ENCODE data around the gene PARP11.
A peak's percentile ranks its signal among the peaks of the same experiment; 100 is the strongest.

PARP11 gene

DNA sequence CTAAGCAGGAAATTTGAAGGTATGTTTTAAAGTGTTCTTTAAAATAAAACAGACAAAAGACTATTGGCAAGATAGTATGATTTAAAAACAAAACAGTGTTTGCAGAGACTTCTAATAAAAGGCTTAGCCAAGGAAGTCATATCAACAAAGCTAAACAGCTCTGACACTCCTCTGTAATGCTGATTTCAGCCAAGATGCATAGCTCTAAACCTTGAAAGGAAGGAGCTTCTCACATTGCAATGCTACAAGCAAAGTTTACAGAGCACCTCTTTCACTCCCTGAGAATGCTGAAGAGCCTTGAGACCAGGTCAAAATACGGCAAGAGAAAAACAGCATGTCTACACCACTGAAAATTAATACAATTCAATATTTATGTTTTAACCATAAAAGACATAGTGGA lies 51.8 kb downstream of the PARP11 start:
- DNase-seq (ENCODE audit: low read depth, low spot score): no peak

DNA sequence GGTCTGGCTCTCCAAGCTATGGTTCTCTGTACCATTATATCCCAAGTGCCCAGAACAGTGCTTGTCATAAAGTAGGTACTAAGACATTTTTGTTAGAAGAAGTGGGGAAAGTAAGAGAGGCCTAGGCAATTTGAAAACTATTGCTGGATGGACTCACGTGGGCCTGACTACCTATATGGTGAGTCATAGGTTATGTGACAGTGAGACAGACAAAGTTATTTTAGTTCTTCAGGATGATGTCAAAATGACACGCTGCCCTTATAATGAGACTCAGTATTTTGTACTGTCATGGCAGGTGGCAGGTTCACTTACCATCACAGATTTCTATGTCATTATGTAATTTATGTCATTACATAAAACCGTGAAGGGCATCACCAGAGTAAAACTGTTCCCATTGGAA lies 53.1 kb downstream of the PARP11 start:
- DNase-seq (ENCODE audit: low read depth, low spot score): no peak

DNA sequence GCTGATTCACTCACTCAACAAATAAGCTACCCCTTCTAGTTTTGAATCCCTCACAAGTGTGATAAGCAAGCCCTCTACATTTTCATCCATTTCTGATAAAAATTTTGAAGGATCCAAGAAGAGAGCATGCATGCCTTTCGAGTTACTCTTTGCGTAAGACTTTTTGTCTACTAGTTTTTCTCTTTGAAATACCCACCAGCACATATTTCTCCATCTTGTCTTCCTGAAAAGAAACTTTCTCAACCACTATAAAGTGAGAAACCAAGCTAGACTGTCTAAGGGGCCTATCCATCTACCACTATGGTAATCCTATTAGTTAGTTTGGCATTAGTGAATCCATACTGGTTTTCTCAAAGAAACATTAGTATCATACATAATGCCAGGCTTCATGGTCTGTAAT lies 56.9 kb downstream of the PARP11 start:
- no peak for DNase-seq (ENCODE audit: low read depth, low spot score)

DNA sequence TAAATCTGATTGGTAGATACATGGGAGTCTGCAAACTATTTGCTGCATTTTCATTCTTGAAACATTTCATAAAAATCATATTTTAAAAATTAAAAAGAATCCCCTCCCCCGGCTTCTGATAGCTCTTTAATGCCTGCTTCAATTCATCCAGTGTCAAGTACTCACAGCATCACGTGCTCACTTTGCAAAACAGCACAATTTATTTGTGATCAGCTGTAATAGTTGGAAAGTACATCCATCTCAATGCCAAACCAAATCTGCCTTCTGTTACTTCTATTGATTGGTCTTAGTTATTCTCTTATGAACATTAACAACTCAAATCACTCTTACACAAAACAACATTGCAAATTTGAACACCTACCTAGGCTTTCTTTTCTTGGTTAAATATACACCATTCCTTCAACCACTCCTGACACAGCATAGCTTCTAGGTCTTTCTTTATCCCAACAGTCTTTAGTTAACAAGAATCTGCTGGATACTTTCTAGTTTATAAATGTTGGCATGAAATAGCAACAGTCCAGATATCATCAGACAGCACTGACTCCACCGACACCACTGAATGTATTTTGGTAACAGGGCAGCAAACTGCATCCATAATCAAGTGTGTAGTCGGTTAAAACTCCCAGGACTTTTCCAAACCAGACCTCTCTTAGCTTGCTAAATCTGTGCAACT lies 58.0 kb downstream of the PARP11 start:
- no peak for DNase-seq (ENCODE audit: low read depth, low spot score)

DNA sequence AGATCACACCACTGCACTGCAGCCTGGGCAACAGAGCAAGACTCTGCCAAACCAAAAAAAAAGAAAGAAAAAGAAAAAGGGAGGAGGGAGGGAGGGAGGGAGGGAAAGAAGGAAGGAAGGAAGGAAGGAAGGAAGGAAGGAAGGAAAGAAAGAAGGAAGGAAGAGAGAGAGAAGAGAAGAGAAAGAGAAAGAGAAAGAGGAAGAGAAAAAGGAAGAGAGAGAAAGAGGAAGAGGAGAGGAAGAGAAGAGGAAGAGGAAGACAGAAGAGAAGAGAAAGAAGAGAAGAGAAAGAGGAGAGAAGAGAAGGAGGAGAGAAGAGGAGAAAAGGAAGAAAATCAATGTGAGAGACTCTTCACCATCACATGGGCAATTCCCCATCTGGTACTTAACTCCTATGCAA lies 62.7 kb downstream of the PARP11 start:
- DNase-seq (ENCODE audit: low read depth, low spot score): no peak

DNA sequence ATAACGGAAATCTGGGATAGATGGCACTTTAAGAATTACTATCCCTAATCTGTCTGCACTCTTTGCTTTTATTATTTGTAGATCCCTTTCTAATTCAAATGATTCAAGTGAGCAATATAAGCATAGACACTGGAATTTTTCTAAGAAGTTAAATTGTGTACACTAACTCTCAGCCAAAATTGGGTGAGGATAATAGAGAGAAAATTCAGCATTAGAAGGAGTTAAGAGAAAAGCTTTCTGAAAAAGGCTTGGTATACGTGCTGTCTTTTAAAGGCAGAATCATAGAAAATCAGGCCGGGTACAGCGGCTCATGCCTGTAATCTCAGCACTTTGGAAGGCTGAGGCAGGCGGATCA lies 63.2 kb downstream of the PARP11 start:
- no peak for DNase-seq (ENCODE audit: low read depth, low spot score)

DNA sequence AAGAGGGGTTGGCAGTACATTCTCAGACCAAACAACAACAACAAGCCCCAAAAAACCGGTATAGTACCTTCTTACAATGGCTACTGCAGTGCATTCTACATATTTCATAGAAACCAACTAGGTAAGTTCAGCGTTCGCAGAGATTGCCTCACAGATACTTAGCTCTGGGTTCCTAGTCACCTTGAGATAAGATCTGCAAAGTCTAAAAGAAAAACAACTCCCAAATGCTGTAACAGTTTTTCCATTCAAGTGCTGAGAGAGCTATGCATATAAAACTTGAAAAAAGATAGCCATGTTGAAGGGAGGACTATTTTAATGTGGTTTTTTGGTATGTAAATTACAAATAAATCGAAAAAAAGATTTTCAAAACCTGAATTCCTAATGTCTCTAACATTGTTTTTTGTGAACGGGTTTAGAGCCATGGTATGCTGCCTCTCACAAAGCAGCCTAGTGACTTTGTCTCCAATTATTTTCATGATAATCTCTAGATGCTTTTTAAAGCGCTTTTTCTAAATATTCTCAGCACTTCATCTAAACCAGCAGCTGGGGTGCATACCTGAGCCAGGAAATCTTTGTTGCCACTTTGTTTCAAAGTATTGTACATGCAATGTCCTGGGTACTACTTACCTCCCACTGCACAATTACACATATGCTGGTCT lies 63.7 kb downstream of the PARP11 start:
- DNase-seq (ENCODE audit: low read depth, low spot score): no peak

DNA sequence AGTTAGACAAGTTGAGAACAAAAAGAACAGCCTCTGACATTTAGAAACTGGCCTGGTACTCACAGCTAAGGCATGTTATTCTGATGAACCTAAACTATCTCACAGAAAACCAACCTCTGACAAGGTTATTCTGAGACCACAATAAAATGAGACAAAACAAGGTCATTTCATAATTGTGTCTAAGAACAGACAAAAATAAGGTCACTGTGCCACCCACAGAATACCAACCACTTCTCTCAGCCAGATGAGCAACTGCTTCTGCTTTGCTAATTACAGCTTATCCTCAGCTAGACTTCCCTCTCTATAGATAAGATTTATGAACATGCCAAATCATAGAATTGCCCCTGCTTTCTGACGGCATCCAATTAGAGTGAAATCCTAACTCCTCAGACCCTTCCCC lies 68.1 kb downstream of the PARP11 start:
- DNase-seq (ENCODE audit: low read depth, low spot score): no peak

DNA sequence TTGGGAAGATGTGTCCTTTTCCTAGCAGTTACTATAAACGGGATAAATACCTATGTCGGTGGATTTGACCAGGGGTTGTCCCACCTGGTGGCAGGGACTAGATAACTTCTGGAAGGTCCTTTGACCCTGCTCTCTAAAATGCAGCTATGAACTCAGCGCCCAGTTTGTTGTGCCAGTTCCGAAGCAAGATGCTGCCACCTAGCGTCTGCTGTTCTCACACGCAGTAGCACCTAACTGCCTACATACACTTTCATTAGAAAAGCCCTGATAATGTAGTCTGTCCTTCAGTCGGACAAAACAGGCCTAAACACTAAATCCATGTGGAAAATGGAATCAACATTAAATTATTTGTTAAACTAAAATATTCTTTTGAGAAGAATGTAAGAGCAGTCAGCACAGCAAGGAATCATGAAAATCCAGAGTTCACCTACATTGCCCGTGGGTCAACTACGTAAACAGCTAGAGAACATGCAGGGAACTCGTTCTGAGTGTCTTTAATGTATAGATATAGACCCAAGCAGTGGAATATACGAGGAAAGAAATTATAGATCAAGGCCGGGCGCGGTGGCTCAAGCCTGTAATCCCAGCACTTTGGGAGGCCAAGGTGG lies 69.2 kb downstream of the PARP11 start:
- DNase-seq (ENCODE audit: low read depth, low spot score): peak; percentile 52

DNA sequence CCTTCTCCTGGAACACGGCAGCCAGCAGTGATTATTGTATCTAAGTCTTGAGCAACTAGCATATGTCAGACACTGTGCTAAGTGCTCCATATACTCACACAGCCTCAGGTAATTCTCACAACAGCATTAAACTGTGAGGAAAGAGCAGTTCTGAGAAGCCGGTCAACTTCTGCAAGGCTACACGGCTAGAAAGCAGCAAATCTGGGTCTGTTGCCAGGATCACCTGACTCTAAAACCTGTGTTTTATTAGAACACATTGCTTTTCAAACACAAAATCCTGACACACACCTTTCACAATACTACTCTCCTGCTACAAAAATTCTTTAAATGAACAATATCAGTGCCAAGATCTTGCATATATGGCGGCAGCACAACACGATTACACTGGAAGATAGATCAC lies 70.5 kb downstream of the PARP11 start:
- no peak for DNase-seq (ENCODE audit: low read depth, low spot score)

DNA sequence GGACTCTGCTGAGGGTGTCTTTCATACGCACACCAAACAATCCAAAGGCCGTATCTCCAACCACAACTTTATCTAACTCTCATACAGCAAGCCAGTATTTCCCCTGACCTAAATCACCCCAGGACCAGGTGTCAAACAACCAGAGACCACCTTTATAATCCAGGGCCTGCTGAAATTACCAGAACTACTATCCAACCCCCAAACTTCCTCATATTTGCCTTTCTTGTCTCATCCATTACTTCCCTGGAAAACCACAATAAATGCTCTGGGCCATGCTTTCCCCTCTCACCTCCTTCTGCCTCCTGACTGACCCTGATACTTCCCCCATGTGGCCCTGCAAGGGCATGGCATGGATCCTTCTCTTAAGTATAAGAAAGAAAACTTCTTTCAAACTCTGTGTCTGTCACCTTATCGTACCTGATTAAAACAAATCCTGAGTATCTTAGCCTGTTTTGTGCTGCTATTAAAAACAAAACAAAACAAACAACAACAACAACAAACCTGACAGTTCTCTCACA lies 75.6 kb downstream of the PARP11 start:
- no peak for DNase-seq (ENCODE audit: low read depth, low spot score)

DNA sequence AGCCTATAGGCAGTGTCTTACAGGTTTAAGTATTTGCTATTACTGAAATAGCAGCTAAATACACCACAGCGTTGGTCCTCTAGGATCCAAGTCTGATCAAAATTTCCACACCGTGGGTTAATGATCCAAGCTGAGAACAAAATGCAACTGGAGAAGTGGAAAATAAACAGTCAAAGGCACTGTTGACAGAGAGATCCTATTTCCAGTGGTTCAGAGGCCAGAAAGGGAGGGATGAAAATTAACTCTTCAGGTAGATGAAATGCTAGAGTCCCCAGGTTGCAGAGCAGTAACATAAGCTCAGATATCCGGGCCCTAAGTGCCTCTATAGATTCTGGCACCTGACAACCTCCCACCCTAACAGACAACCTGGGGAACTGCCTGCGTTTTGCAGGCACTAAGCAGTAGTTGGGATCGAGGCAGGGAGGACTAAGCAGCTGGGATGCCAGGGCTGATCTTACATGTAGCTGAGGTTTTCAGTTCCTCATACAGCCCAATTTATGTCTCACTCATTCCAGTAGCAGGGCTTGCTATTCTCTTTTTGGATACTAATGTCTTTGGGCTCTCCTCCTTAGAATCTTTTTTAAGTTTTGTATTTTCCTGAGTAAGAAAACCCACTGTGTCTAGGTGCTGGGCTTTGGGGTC lies 77.6 kb downstream of the PARP11 start:
- no peak for DNase-seq (ENCODE audit: low read depth, low spot score)

DNA sequence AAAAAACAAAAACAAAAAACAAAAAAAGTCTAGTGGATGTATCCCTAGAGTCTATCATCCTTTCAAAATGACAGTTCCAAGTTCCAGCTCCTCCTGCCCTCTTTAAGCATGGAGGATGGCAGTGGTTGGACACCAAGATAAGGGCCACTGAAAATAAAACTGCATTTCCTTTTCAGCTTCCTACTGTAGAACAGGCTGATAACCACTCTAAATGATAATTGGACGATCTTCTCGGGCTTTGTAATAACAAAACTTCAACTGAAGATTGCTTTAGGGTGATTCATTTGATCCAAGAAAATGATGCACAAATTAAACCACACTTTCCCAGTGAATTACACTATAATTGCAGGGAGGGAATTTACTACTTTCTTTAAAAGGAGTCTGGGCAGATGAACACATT lies 78.1 kb downstream of the PARP11 start:
- no peak for DNase-seq (ENCODE audit: low read depth, low spot score)

DNA sequence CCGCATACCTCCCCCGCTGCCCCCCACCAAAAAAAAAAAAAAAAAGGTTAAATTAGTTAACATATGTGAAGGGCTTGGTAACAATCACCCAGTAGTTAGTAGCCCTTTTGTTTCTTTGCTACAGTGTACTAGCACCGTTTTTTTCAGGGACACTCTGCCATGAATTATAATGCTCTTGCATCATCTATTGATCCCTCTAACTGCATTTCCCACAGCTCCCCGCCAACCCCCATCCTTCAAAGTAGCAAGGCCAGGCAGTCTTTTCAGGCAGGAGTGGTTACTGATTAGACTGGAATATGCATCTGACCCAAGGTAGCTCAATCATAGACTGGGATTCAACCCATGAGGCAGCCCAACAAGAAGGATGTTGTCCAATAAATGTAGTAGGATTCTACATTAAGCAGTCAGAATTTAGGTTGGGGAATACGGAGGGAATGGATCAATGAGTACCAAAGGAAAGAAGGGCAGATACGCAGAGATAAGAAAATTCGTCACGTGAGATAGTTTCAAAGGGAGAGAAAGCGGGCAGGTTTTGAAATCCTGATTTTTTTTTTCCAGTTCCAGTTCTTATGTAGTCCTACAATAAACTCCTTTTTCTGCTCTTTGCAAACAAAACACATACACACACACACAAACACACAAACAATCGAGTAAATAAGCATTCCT lies 80.4 kb downstream of the PARP11 start:
- DNase-seq (ENCODE audit: low read depth, low spot score): no peak

DNA sequence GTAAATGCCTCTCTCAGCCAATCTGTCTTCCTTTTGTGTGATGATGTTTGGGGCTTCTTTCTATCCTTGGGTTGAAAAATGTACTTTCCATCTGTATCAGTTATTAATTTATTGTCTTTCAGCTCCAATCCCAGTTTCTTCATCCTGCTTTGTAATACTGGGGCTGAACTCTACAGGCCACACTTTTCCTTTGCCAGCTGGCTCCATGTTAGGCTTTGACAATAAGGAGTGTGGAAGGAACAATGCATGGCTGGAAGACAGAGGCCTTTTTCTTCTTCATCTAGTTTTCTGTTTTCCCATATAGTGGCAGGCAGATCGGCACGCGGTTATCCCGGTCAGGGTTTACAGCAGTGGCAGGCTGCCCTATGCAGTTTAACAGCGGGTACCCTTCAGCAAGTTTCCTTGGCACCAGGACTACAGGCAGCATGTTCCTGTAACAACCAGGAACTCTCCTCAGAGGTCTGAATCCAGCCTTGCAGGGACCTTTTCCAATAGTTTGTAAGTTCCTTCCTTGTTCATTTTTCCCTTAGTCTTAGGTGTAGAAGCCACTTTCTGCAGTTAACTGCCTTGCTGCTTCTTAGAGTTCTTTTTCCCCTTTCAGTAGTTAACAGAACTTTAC lies 81.8 kb downstream of the PARP11 start:
- no peak for DNase-seq (ENCODE audit: low read depth, low spot score)

DNA sequence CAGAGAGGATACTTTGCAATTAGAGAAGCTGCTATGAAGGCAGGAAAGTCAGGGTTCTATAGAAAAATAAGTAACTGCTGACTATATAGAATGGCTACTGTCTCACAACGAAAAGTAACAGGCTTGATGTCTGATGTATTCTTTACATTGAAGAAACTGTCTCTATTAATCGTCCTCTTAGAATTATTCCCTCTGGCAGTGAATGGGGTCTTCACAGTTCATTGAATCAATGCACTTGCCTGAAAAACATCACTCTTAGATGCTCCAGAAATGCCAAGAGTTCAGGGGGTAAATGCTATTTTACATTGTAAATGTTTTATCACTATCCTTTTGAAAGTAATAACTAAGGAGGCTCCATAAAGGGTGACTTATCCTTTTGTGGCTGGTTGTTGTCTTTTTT lies 82.6 kb downstream of the PARP11 start:
- DNase-seq (ENCODE audit: low read depth, low spot score): no peak

DNA sequence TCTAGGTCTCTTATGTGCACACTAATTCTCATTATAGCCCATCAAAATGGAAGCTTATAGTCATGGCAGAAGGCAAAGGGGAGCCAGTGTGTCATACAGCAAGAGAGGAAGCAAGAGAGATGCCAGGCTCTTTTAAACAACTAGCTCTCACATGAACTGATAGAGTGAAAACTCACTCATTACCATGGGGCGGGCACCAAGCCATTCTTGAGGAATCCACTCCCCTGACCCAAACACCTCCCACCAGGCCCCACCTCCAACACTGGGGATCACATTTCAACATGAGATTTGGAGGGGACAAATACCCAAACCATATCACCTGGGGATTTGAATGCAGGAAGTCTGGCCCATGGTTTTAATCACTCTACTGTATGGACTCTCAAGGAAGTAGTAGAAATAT lies 83.4 kb downstream of the PARP11 start:
- no peak for DNase-seq (ENCODE audit: low read depth, low spot score)

DNA sequence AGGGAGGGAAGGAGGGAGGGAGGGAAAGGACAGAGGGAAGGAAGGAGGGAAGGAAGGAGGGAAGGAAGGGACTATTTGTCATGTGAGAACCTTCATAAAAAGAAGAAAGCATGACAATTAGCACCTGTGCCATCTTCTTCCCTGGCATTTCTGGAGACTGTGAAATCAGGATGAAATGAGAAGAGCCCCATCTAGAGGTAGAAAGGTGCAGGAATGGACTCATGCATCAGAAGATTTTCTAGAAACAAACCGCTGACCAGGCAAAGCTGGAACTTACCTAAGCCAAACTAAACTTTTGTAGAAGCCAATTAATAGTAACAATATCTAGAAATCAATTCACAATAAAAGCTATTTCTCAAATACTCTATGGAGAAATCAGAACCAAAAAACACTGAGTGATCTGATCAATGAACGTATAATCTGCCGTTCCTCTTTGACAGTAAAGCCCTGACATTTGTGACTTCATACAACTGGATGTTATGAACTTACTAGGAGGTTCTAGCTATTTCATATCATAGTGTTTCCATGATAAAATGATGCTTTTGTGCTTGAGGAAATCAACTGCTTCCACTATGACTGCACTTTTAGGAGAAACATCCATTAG lies 95.9 kb downstream of the PARP11 start:
- no peak for DNase-seq (ENCODE audit: low read depth, low spot score)

DNA sequence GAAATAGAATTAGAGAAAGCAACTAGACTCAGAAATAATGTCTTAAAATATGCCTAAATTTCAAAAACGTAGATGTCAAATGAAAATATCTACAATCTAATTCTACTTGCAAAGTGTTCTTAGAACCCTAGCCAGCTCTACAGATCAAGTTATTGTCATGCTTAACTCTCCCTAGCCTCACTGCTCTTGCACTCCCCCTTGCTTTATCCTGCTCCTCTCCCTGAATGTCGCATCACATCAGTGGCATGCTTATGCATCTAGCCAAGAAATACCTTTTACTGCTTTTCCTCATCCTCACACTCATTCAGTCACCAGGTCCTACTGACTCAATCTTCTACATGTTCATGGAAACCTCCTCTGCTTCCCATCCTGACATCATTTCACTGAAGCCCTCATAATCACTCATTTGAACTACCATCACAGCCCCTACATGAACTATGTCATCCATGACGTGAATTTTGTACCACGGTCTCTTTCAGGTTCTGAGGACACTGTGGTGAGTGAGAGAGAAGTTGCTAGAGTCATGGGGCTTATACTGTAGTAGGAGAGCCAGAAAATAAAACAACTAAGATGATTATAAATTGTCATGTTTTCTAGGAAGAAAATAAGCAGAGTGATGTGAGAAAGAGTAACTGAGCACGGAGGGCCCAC lies 97.7 kb downstream of the PARP11 start:
- DNase-seq (ENCODE audit: low read depth, low spot score): no peak

DNA sequence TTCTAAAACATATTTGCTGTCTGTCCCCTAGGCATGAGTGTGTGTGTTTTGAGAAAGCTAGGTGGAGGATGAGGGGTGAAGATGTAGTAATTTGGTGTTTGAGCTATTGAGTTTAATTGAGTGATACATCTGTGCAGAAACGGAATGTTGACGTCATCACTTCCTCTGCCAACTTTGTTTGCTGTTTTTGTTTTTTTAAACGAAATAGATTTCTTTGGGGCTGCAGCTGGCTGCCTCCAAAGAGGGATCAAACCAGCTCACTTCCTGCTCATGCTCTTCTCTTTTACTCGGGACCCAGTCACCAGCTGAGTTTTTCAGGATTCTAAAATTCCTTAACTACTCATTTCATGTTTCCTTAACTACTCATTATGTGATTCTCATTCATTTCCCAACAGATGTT lies 100.8 kb downstream of the PARP11 start:
- DNase-seq (ENCODE audit: low read depth, low spot score): no peak

DNA sequence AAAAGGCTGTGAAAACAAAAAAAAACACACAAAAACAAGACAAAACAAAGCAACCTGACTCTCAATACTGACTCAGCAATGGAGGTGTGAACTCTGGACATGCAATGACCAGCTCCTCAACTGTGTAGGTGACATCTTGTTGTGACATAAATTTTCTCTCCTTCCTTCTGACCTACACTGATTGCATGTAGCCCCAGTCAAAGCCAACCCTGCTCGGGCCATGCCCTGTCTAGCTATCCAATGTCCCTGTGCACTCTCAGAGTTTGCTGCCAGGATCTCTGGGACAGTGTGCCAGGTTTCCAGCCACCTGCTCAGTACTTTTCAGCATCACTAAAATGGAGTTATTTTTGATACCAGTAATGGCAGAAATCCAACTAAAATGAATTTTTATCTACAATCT lies 101.3 kb downstream of the PARP11 start:
- DNase-seq (ENCODE audit: low read depth, low spot score): no peak
